ENCODE measurements around the gene ERV3-1. TPM values are rescaled to one million over a fixed set of nuclear protein-coding genes. Genes with fewer than 3 reads are reported as not detected.

ERV3-1 gene
- total RNA-seq, 1 donor from 2014 or later = 29.5 TPM

- H3K9me3 ChIP-seq = peaks cover 12% of the 10 kb centered on the region
- H3K36me3 ChIP-seq = peaks cover 0 to 20% of the 10 kb centered on the region in 2 donors
- intact Hi-C loops (cut with DNase I) = no loop called here
- no peak overlapping the region for H3K27ac ChIP-seq
- TF ChIP-seq CTCF (IDR thresholded peaks at IDR 0.05) (no peak), POLR2A (IDR thresholded peaks at IDR 0.05) (no peak), POLR2AphosphoS5 (IDR thresholded peaks at IDR 0.05; ENCODE audit: insufficient read depth in 1 of 2, low read depth in 1 of 2) (peak in 1 of 2 donors; percentile 38)
- no peaks in the 10 kb centered on the region for H3K27me3 ChIP-seq
- no peak for DNase-seq (ENCODE audit: extremely low spot score in 2 of 2)
- H3K4me3 ChIP-seq = no peak overlapping the region
- peaks cover 10% of the 10 kb centered on the region for H3K4me1 ChIP-seq
These were observed 8.5 kb downstream of the ERV3-1 start for GRCh38 chr7:64997927-64998391.

- intact Hi-C loops (cut with DNase I) = no loop called here
- H3K27ac ChIP-seq = no peak overlapping the region
- peaks cover 0 to 22% of the 10 kb centered on the region in 2 donors for H3K36me3 ChIP-seq
- no peak for TF ChIP-seq POLR2A (IDR thresholded peaks at IDR 0.05)
- TF ChIP-seq POLR2AphosphoS5 (IDR thresholded peaks at IDR 0.05; ENCODE audit: insufficient read depth in 1 of 2, low read depth in 1 of 2) = no peak
- no peak for TF ChIP-seq CTCF (IDR thresholded peaks at IDR 0.05)
- H3K4me1 ChIP-seq = peaks cover 6% of the 10 kb centered on the region
- peaks cover 12% of the 10 kb centered on the region for H3K9me3 ChIP-seq
- no peak for DNase-seq (ENCODE audit: extremely low spot score in 2 of 2)
- no peak overlapping the region for H3K4me3 ChIP-seq
- no peaks in the 10 kb centered on the region for H3K27me3 ChIP-seq
These were observed 9.2 kb downstream of the ERV3-1 start for GRCh38 chr7:64997164-64997908.

GRCh38 chr7:64996305-64996704, 10.2 kb downstream of the ERV3-1 start:
- Histone ChIP-seq H3K27me3 (no peaks in the 10 kb centered on the region), H3K4me3 (no peak overlapping the region), H3K36me3 (peaks cover 0 to 23% of the 10 kb centered on the region in 2 donors), H3K9me3 (peaks cover 18% of the 10 kb centered on the region), H3K27ac (no peak overlapping the region), H3K4me1 (no peaks in the 10 kb centered on the region)
- DNase-seq (ENCODE audit: extremely low spot score in 2 of 2) = no peak
- TF ChIP-seq POLR2A (IDR thresholded peaks at IDR 0.05) (no peak), CTCF (IDR thresholded peaks at IDR 0.05) (no peak), POLR2AphosphoS5 (IDR thresholded peaks at IDR 0.05; ENCODE audit: insufficient read depth in 1 of 2, low read depth in 1 of 2) (no peak)
- intact Hi-C loops (cut with DNase I) = no loop called here

GRCh38 chr7:64993901-64994300, 12.6 kb downstream of the ERV3-1 start:
- Histone ChIP-seq H3K4me3 (no peak overlapping the region), H3K4me1 (no peaks in the 10 kb centered on the region), H3K9me3 (peaks cover 25% of the 10 kb centered on the region), H3K36me3 (peaks cover 0 to 12% of the 10 kb centered on the region in 2 donors), H3K27ac (no peak overlapping the region), H3K27me3 (no peaks in the 10 kb centered on the region)
- intact Hi-C loops (cut with DNase I) = no loop called here
- TF ChIP-seq POLR2A (IDR thresholded peaks at IDR 0.05) (no peak), CTCF (IDR thresholded peaks at IDR 0.05) (no peak), POLR2AphosphoS5 (IDR thresholded peaks at IDR 0.05; ENCODE audit: insufficient read depth in 1 of 2, low read depth in 1 of 2) (no peak)
- DNase-seq (ENCODE audit: extremely low spot score in 2 of 2) = no peak

GRCh38 chr7:64992971-64993370, 13.5 kb downstream of the ERV3-1 start:
- intact Hi-C loops (cut with DNase I) = no loop called here
- DNase-seq (ENCODE audit: extremely low spot score in 2 of 2) = no peak
- Histone ChIP-seq H3K4me1 (no peaks in the 10 kb centered on the region), H3K27me3 (no peaks in the 10 kb centered on the region), H3K27ac (no peak overlapping the region), H3K9me3 (peaks cover 25% of the 10 kb centered on the region), H3K36me3 (peaks cover 0 to 7% of the 10 kb centered on the region in 2 donors), H3K4me3 (no peak overlapping the region)
- TF ChIP-seq POLR2A (IDR thresholded peaks at IDR 0.05) (no peak), POLR2AphosphoS5 (IDR thresholded peaks at IDR 0.05; ENCODE audit: insufficient read depth in 1 of 2, low read depth in 1 of 2) (no peak), CTCF (IDR thresholded peaks at IDR 0.05) (no peak)

All from vagina (tissue), 2 donors.